GM18951 (cell line): ENCODE results near the gene PC.

ENCODE experiments used
- POLR2A ChIP-seq: IDR thresholded peaks from 4 replicates; pipeline ENCODE4 v1.6.1; 2011; ENCODE audit warnings: mild to moderate bottlenecking; ENCODE audit not compliant: insufficient read length, insufficient read depth; ENCODE audit errors: extremely low read depth
- in situ Hi-C: fragments of 300-500 bp; cut with MboI; formaldehyde crosslinking; loops from one replicate; pipeline ENCODE4 v1.12.0; 2022; ENCODE audit warnings: low sequenced_read_pairs, mixed read lengths, inconsistent platforms; ENCODE audit not compliant: unreplicated experiment

PC gene

DNA sequence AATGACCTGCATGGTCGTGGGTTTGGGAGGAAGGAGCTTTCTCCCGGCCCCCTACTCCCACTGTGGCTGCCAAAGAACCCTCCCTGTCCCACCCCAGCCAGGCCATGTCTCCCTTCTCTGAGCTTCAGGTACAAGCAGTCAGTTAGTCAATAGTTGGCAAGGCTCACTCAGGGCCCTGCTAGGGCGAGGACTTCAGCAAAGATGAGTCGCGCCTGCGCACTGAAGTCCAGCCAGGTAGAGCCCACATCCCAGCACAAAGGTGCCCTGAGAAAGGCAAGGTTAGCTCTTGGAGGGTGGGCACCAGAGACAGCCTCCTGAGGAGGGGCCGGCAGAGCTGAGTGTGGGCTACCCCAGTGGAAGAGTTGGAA is 28.0 kb upstream of the PC start:
- in situ Hi-C loops: no loop called here

DNA sequence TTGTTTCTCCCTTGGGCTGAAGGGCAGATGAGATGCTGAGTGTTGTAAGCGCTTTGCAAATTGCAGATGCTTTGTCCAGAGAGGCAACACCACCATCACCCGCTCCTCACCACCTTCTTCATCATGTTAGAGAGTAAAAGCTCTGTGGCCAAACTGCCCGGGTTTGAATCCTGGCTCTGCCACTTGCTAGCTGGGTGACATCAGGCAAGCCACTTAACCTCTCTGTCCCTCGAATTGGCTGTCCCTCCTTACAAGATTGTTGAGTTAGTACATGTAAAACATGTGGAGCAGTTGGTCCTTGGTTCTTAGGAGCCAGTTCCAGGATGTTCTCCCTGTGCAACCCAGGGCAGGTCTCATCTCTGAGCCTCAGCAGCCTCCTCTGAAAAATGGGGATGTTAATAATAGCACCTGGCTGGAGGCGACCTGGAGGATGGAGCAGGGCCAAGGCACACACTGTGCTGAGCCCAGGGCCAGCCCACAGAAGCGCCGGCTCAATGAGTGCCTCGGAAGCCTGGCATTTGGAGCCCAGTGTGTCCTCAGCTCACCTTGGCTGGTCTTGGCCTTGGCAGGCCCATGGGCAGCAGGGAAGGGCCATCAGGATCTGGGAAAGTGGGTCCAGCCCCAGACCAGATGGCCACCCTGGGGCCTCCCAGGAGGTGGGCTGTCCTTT is 27.5 kb upstream of the PC start:
- in situ Hi-C loops: no loop called here
- TF ChIP-seq POLR2A: no peak

More for the DNA sequence above, 28.0 kb upstream of the PC start:
- no peak for TF ChIP-seq POLR2A

DNA sequence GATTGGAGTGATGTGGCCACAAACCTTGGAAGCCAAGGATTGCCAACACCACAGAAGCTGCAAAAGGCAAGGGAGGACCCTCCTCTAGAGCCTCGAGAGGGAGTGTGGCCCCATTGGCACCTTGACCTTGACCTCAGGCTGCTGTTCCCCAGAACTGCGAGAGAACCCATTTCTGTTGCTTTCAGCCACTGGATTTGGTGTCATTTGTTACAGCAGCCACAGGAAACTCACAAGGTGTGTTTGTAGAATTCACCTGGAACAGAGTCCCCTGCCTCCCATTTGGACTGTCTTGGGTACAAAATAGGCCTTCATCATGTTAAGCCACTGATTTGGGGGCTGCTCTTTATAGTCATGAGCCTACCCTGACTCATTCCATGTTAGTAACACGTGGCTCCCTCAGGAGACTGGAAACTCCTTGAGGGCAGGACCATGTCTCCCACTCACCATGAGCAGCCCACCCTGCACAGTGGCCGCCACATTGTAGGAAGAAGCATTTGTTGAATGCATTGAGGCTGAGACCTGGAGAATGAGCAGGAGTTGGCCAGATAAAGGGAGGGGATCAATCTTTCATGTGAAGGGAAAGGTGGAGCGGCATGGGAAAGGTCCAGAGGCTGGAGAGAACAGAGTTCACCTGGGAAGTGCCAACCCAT is 25.2 kb upstream of the PC start:
- in situ Hi-C loops: no loop called here
- no peak for TF ChIP-seq POLR2A

DNA sequence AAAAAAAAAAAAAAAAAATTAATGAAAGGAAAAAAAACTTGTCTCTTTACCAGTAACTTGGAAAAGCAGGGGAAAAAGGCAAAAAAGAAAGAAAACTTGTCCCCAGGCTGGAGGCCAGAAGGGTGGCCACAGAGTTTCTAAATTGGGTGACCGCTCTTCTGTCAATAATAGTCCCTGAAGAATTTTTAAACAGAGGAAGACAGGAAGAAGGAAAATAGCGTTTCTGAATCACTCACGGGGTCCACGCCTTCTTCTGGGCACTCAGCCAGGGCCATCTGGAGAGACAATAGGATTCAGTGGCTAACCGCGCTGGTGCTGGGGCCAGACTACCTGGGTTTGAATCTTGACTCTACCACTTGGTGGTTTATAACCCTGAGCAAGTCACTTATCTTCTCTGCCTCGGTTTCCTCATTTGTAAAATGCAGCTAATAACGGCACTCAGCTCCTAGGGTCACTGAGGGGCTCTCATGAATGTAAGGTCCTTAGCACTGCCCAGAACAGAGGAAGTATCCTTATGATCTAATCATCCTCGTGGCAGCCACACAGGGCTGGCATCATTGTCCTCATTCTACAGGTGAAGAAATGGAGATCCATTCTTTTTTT is 23.9 kb upstream of the PC start:
- TF ChIP-seq POLR2A: no peak
- in situ Hi-C loops: no loop called here

DNA sequence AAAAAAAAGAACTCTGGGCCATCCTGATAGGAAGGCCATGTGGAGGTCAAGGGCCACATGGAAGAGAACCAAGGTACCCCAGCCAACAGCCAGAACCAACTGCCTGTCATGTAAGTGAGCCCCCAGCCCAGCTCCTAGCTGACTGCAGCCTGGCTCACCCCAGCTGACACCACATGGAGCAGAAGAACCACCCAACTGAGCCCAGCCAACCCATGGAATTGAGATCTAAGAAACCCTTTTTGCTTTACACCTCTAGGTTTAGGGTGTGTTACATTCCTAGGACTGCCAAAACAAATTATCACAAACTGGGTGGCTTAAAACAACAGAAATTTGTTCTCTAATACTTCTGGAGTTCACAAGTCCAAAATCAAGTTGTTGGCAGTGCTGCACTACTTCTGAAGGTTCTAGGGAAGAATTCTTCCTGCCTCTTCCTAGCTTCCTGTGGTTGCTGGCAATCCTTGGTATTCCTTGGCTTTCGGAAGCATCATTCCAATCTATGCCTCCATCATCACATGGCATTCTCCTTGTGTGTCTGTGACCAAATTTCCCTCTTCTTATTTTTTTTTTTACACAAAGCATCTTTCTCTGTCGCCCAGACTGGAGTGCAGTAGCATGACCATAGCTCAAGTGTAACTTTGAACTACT is 21.3 kb upstream of the PC start:
- in situ Hi-C loops: no loop called here
- TF ChIP-seq POLR2A: no peak

DNA sequence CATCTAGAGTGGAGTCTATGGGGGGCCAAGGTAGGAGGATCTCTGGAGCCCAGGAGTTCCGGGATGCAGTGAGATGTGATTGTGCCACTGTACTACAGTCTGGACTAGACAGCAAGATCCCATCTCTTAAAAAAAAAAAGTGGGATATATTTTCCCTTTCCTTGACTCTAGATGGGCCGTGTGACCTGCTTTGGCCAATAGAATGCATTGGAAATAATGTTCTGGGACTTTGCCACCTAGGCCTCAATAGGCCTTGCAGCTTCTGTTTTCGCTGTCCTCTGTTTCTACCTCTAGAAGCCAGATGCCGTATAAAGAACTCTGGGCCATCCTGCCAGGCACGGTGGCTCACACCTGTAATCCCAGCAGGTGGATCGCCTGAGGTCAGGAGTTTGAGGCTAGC is 20.5 kb upstream of the PC start:
- in situ Hi-C loops: no loop called here
- no peak for TF ChIP-seq POLR2A

DNA sequence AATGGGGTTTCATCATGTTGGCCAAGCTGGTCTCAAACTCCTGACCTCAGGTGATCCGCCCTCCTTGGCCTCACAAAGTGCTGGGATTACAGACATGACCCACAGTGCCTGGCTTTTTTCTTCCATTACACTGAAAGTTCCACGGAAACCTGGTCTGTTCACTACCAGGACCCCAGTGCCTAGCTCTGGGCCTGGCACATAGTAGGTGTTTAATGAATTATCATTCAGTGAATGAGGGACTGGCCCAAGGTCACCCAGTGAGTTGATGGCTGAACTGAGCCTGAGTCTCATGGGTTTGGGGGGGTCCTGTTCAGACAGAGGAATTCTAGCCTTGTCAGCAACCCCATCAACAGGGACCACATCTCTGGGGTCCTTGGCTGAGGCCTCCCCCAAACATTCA is 20.0 kb upstream of the PC start:
- in situ Hi-C loops: no loop called here
- TF ChIP-seq POLR2A: no peak

DNA sequence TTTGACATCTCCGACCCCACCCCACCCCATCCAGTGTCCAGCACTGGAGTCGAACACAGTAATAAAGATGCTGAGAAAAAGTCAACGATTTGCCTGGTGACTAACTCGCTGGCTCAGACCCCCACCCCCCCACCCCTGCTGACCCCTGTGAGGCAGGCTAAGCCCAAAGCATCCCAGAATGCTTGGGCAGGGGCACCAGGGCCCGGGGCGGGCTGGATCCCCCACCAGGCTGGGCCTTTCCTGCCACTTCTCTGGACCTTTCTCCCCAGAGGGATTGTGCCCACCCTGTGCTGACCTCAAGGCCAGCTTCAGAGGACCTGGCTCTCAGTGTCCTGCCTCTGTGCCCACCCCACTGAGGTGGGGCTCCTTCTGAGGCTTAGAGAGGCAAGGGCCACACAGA is 18.7 kb upstream of the PC start:
- no peak for TF ChIP-seq POLR2A
- in situ Hi-C loops: no loop called here

DNA sequence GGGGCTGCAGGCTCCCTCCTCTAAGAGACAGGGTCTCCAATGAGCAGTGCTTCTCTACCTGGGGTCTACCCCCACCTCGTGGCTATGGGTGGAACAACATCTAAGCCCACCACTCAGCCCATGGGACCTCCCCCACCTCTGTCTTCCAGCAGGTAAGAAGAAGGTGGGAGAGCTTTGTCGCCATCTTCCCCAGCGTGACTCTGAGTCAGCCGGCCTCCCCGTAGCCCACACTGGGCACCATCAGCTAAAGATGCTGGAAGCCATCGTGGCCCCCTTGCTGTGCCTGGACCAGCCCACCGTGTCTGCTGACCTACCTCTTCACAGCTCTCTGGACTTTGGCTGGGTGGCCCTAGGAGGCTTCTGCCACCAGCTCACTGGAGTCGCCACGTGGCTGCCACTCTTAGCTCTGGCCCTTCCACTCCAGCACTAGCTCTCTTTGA is 17.9 kb upstream of the PC start:
- in situ Hi-C loops: no loop called here
- no peak for TF ChIP-seq POLR2A

DNA sequence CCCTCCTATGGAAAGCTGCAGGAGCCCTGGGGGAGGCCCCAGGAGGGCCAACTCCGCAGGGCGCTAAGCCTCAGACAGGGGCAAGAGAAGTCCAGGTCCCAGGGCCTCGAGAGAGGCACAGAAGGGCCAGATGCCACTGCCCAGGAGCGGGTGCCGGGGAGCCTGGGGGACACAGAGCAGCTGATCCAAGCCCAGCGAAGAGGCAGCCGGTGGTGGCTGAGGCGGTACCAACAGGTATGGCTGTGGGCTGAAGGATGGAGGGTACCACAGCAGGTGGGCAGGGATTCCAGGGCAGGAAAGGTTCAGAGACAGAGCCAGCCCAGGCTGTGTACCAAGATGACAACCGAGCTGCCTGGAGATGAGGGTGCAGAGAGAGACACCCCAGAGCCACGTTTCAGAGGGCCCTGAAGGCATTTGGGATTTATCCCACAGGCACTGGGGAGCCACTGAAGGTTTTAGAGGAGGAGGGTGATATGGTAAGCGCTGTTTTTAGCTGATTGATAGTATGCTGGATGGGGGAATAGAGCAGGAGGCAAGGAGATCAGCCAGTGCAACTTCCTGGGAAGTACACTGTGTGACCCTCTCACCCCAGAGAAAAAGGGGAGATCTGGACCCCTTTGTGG is 17.3 kb upstream of the PC start:
- TF ChIP-seq POLR2A: no peak
- in situ Hi-C loops: no loop called here

DNA sequence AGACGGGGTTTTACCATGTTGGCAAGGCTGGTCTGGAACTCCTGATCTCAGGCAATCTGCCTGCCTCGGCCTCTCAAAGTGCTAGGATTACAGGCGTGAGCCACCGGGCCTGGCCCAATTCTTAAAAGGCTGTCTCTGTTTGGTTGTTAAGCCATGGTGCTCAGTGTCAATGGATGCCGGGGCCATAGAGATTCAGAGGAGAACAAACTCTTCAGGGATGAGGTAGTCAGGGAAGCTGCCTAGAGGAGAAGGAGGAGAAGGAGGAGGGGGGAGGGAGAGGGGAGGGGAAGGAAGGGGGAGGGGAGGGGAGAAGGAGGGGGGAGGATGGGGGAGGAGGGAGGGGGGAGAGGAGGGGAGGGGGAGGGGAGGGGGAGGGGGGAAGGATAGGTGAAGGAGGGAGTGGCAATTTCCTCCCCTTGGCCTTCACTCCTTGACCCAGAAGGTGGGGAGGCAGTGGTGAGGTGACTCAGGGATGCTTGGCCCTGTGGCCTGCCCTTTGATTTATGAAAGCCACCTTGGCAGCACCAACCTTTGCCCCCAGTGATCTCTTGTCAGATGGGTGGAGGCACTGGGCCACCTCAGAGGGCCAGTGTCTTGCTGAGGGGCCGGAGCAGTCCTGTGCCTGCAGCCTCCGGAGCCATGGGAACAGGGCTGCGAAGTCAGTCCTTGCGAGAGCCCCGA is 16.7 kb upstream of the PC start, which contains the start of gene C11orf86:
C11orf86 (plus strand) TSS at position 581 of the 681 bp plus-strand sequence; CDS start at position 640, 59 bp downstream.
- no peak for TF ChIP-seq POLR2A
- in situ Hi-C loops: no loop called here

DNA sequence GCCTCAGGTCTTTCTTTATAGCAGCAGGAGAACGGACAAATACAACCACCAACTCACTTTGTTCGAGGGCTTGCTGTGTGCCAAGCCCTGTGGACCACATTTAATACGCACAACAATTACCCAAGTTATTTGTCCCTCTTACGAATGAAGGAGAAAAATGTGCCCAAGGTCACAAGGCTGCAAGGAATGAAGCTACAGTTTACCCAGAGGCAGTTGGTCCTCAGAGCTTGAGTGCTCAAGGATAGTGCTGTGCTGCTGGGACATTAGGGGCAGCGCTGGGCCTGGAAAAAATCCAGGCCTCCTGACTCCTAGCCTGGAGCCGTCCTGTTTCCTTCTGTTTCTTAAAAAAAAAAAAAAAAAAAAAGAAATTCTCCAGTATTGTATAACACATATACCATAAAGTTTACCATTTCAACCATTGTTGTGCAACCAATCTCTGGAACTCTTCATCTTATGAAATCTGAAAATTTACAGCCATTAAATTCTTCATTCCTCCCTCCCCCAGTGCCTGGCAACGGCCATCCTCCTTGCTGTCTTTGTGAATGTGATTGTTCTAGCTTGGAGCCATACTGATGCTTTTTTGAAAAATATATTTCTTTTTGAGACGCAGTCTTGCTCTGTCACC is 15.9 kb upstream of the PC start:
- TF ChIP-seq POLR2A: no peak
- in situ Hi-C loops: no loop called here

DNA sequence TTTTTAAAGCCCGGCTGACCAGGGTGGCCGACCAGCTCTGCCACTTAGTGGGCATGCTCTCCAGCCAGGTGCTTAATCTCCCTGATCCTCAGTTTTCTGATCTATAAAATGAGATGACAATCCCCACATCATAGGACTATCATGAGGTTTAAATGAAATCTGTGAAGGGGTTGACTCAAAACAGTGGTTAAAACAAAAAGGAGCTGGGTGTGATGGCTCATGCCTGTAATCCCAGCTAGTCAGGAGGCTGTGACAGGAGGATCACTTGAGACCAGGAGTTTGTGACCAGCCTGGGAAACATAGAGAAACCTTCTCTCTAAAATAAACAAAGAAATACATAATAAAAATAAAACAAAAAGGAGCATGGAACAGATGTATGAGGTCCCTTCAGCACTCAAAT is 13.3 kb upstream of the PC start:
- no peak for TF ChIP-seq POLR2A
- in situ Hi-C loops: no loop called here
